A549 (cell line): Measurements from ENCODE around the gene ZNF33B. TPM values are rescaled to one million over a fixed set of nuclear protein-coding genes. Genes with fewer than 3 reads are reported as not detected.

Experiments
- ATAC-seq, 2 experiments: fragments of 200-7000 bp in 1 of 2; fragments of >200 bp in 1 of 2; cut with Nextera tagmentation in 1 of 2; cut with Tn5 transposase in 1 of 2; 3 replicates each; pipeline versions ENCODE4 v1.8.0 to v1.9.1; 2018 to 2020; ENCODE audit warnings: mild to moderate bottlenecking in 1 of 2, moderate library complexity in 1 of 2
- CTCF ChIA-PET: fragments of 300-600 bp; sonication (Branson Sonifier 250); formaldehyde crosslinking; extraction: SDS; loops from one replicate; lab custom pipeline; 2021; ENCODE audit warnings: antibody characterized with exemption, inconsistent platforms; lab: Yijun Ruan, JAX
- POLR2A ChIA-PET: fragments of 350-600 bp; formaldehyde crosslinking; extraction: SDS; loops from one replicate; lab custom pipeline; 2021; ENCODE audit warnings: antibody characterized with exemption, inconsistent platforms; lab: Yijun Ruan, JAX
- DNase-seq, 2 experiments: peaks; one replicate each; pipeline versions ENCODE4 v3.0.0 to v3.0.0-alpha.2; 2011 to 2016; ENCODE audit warnings: low read depth in 1 of 2, low spot score in 1 of 2
- FAIRE-seq: peaks from 2 replicates; lab custom pipeline; 2011; peaks lifted over from hg19 to GRCh38; lab: Jason Lieb, UNC
- H3K27ac ChIP-seq, 2 experiments: fragments of >200 bp; sonication (Bioruptor Twin); formaldehyde crosslinking; 3 replicates each; pipeline ENCODE4 v1.5.1; 2016 to 2017
- H3K4me1 ChIP-seq: fragments of >200 bp; sonication (Bioruptor Twin); formaldehyde crosslinking; 3 replicates; pipeline ENCODE4 v1.6.1; 2016
- H3K4me2 ChIP-seq: fragments of >200 bp; sonication (Bioruptor Twin); formaldehyde crosslinking; 3 replicates; pipeline ENCODE4 v1.6.1; 2016
- H3K4me3 ChIP-seq: fragments of >200 bp; sonication (Bioruptor Twin); formaldehyde crosslinking; 3 replicates; pipeline ENCODE4 v1.5.1; 2016
- H3K9me3 ChIP-seq: fragments of >200 bp; sonication (Bioruptor Twin); formaldehyde crosslinking; 3 replicates; pipeline ENCODE4 v1.6.1; 2016
- BCL3 ChIP-seq: fragments of >200 bp; sonication (Bioruptor Twin); formaldehyde crosslinking; IDR thresholded peaks from 3 replicates; pipeline ENCODE4 v1.6.1; 2016
- CBX2 ChIP-seq: fragments of 200-600 bp; sonication (generic); IDR thresholded peaks from 2 replicates; pipeline ENCODE4 v1.6.1; 2016; ENCODE audit warnings: low read depth, mild to moderate bottlenecking, borderline replicate concordance
- CBX8 ChIP-seq: fragments of 200-600 bp; sonication (generic); IDR thresholded peaks from 2 replicates; pipeline ENCODE4 v1.6.1; 2016
- CEBPB ChIP-seq, 2 experiments: fragments of >200 bp in 1 of 2; sonication (Bioruptor Twin) in 1 of 2; formaldehyde crosslinking in 1 of 2; IDR thresholded peaks; 2 replicates each; pipeline ENCODE4 v1.6.1; 2012 to 2016
- CHD2 ChIP-seq: fragments of 150-350 bp; IDR thresholded peaks from 2 replicates; pipeline ENCODE4 v1.6.1; 2014; ENCODE audit warnings: low read length; ENCODE audit not compliant: partially characterized antibody
- FOSB ChIP-seq: fragments of 250-450 bp; sonication (Bioruptor Pico); IDR thresholded peaks from 2 replicates; pipeline ENCODE4 v1.5.0; 2020; ENCODE audit warnings: mild to moderate bottlenecking, moderate library complexity
- FOSL2 ChIP-seq, 2 experiments: fragments of 450-650 bp in 1 of 2; fragments of >200 bp in 1 of 2; sonication (Bioruptor Twin) in 1 of 2; formaldehyde crosslinking; IDR thresholded peaks; 2 replicates each; pipeline versions ENCODE4 v1.5.0 to v1.6.1; 2016 to 2020; ENCODE audit warnings: mild to moderate bottlenecking in 1 of 2, moderate library complexity in 1 of 2
- FOXS1 ChIP-seq: fragments of 250-450 bp; sonication (Bioruptor Pico); IDR thresholded peaks from 2 replicates; pipeline ENCODE4 v1.5.0; 2020; ENCODE audit warnings: mild to moderate bottlenecking, moderate library complexity
- HEYL ChIP-seq: fragments of 250-450 bp; sonication (Bioruptor Pico); IDR thresholded peaks from 2 replicates; pipeline ENCODE4 v1.8.0; 2021; ENCODE audit warnings: mild to moderate bottlenecking, moderate library complexity
- HOXB13 ChIP-seq: fragments of 250-450 bp; sonication (Bioruptor Pico); IDR thresholded peaks from 2 replicates; pipeline ENCODE4 v1.5.0; 2020; ENCODE audit warnings: low read depth, mild to moderate bottlenecking, moderate library complexity
- KDM1A ChIP-seq: fragments of 200-600 bp; sonication (generic); IDR thresholded peaks from 2 replicates; pipeline ENCODE4 v1.6.1; 2016; ENCODE audit warnings: low read depth, mild to moderate bottlenecking
- KDM5A ChIP-seq: fragments of 200-600 bp; sonication (generic); IDR thresholded peaks from 2 replicates; pipeline ENCODE4 v1.6.1; 2016; ENCODE audit warnings: antibody characterized with exemption, mild to moderate bottlenecking
- MAX ChIP-seq: IDR thresholded peaks from 2 replicates; pipeline ENCODE4 v1.6.1; 2012
- NFE2L2 ChIP-seq: fragments of 150-350 bp; conservative IDR thresholded peaks from 2 replicates; pipeline ENCODE4 v1.6.1; 2014; ENCODE audit warnings: low read length
- NPAS2 ChIP-seq: fragments of 250-450 bp; sonication (Bioruptor Pico); IDR thresholded peaks from 2 replicates; pipeline ENCODE4 v1.8.0; 2022; ENCODE audit warnings: mild to moderate bottlenecking, moderate library complexity, borderline replicate concordance
- PBX3 ChIP-seq: IDR thresholded peaks from 2 replicates; pipeline ENCODE4 v1.6.1; 2012
- PHF8 ChIP-seq: fragments of 200-600 bp; sonication (generic); IDR thresholded peaks from 2 replicates; pipeline ENCODE4 v1.6.1; 2016; ENCODE audit warnings: low read depth, mild to moderate bottlenecking, antibody characterized with exemption, moderate library complexity, borderline replicate concordance
- POLR2A ChIP-seq: IDR thresholded peaks from 2 replicates; pipeline ENCODE4 v1.6.1; 2012; ENCODE audit warnings: mild to moderate bottlenecking, low read length
- POLR2AphosphoS2 ChIP-seq: conservative IDR thresholded peaks from 2 replicates; pipeline ENCODE4 v1.6.1; 2012; ENCODE audit warnings: low read length, improper control_type of control experiment, inconsistent platforms
- RFX5 ChIP-seq: fragments of 450-650 bp; IDR thresholded peaks from 2 replicates; pipeline ENCODE4 v1.7.1; 2014; ENCODE audit warnings: antibody characterized with exemption, mild to moderate bottlenecking, moderate library complexity
- RNF2 ChIP-seq: fragments of 200-600 bp; sonication (generic); IDR thresholded peaks from 2 replicates; pipeline ENCODE4 v1.6.1; 2016; ENCODE audit warnings: low read depth, mild to moderate bottlenecking, antibody characterized with exemption, moderate library complexity, borderline replicate concordance
- SMC3 ChIP-seq: fragments of >200 bp; sonication (Bioruptor Twin); formaldehyde crosslinking; IDR thresholded peaks from 3 replicates; pipeline ENCODE4 v1.6.1; 2018; ENCODE audit warnings: inconsistent platforms
- TFCP2L1 ChIP-seq: fragments of 250-450 bp; sonication (Bioruptor Pico); IDR thresholded peaks from 2 replicates; pipeline ENCODE4 v1.5.0; 2021; ENCODE audit warnings: mild to moderate bottlenecking
- ZNF302 ChIP-seq: fragments of 250-450 bp; sonication (Bioruptor Pico); IDR thresholded peaks from 2 replicates; pipeline ENCODE4 v1.9.0; 2021; ENCODE audit warnings: inconsistent platforms, mild to moderate bottlenecking, moderate library complexity
- WGBS: methylation state at CpG from one replicate; pipeline ENCODE4 v1.1.6; 2017; ENCODE audit errors: missing lambda C conversion rate; 5-methylcytosine and 5-hydroxymethylcytosine counted together
- polyA plus RNA-seq, 4 experiments: library from polyadenylated mRNA; depleted of rRNA in 3 of 4; stranded (reverse); fragments of >200 nt; fragmentation: RNase III in 1 of 4; extraction: RNeasy Plus Mini Kit Qiagen cat#74134 plus additional on column Dnase treatment in 1 of 4; gene quantifications; 2 replicates in 3 of 4; 3 replicates in 1 of 4; pipeline ENCODE4 v1.2.3, GENCODE V29; 2011 to 2017
- TF ChIP-seq, protein P1 (sequence below): IDR thresholded peaks from 2 replicates; pipeline ENCODE4 v1.6.1; 2012; ENCODE audit warnings: low read depth, borderline replicate concordance
- TF ChIP-seq, protein P2 (sequence below): fragments of 250-450 bp; sonication (Bioruptor Pico); IDR thresholded peaks from 2 replicates; pipeline ENCODE4 v1.5.0; 2021; ENCODE audit warnings: mild to moderate bottlenecking, moderate library complexity, borderline replicate concordance

The ZNF33B gene
- polyA plus RNA-seq, 2 of the 4 experiments (the other 2 are of a cell fraction), result 10.7 to 12.4 TPM

GRCh38 chr10:42654419-42654818, 16.0 kb upstream of the ZNF33B start:
- no peak for DNase-seq
- FAIRE-seq, result no peak
- H3K27ac ChIP-seq, result no peak overlapping the region
- ChIA-PET POLR2A (no interaction called here), CTCF (interaction anchor here (1.3 kb wide), 1 partner anchor 99 kb away, joined by 3 read pairs; no protein-coding TSS in a partner anchor)
- no peak for ATAC-seq
- H3K9me3 ChIP-seq, result no peaks in the 10 kb centered on the region
- no peak for TF ChIP-seq CEBPB (IDR thresholded peaks at IDR 0.05)
- no peak for TF ChIP-seq NPAS2 (CRISPR knock-in tag)
- TF ChIP-seq CHD2, result no peak
- TF ChIP-seq RFX5, result no peak
- no peak for TF ChIP-seq SMC3
- TF ChIP-seq FOXS1, result no peak
- no peak for TF ChIP-seq MAX
- TF ChIP-seq POLR2A, result no peak
- TF ChIP-seq POLR2AphosphoS2, result no peak
- TF ChIP-seq HEYL (CRISPR knock-in tag), result no peak
- no peak for TF ChIP-seq ZNF302 (CRISPR knock-in tag)
- no peak for TF ChIP-seq BCL3
- no peak for TF ChIP-seq HOXB13 (CRISPR knock-in tag)
- TF ChIP-seq KDM5A, result no peak
- no peak for TF ChIP-seq PHF8
- no peak for TF ChIP-seq KDM1A
- TF ChIP-seq RNF2, result no peak
- H3K4me1 ChIP-seq, result no peaks in the 10 kb centered on the region
- H3K4me2 ChIP-seq, result no peak overlapping the region
- H3K4me3 ChIP-seq, result no peak overlapping the region
- 69% methylated on average over 6 of the region's 6 CpGs for WGBS

DNA sequence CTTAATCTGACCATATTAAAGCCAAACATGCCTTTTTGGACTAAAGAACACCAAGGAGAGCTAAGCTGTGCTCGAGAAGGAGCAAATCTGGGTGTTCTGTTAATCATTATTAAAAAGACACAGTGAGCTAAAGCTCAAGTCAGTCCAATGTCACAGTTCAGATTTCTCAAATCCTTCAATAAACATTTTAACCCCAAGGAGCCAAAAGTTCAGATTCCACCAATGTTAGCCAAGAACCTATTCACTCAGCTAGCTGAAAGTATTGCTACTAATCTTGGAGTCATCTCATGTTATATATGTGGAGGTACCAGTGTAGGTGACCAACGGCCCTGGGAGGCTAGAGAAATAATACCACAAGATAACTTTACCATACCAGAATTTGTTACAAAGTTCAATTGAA, 14.5 kb upstream of the ZNF33B start:
- CTCF ChIA-PET, result interaction anchor here (1.5 kb wide), 1 partner anchor 9 kb away, joined by 4 read pairs; no protein-coding TSS in a partner anchor
- Histone ChIP-seq H3K27ac (no peak overlapping the region), H3K4me1 (no peaks in the 10 kb centered on the region), H3K9me3 (no peaks in the 10 kb centered on the region), H3K4me3 (no peak overlapping the region), H3K4me2 (no peak overlapping the region)
- TF ChIP-seq KDM1A (no peak), CBX2 (no peak), PHF8 (no peak), TFCP2L1 (CRISPR knock-in tag) (no peak), HEYL (CRISPR knock-in tag) (no peak), NFE2L2 (no peak), RFX5 (no peak), CBX8 (no peak), FOSB (CRISPR knock-in tag) (no peak)
- TF ChIP-seq, protein P1, sequence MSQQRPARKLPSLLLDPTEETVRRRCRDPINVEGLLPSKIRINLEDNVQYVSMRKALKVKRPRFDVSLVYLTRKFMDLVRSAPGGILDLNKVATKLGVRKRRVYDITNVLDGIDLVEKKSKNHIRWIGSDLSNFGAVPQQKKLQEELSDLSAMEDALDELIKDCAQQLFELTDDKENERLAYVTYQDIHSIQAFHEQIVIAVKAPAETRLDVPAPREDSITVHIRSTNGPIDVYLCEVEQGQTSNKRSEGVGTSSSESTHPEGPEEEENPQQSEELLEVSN, result no peak
- no peak for FAIRE-seq
- ATAC-seq, result no peak
- POLR2A ChIA-PET, result no interaction called here
- WGBS, result 0% methylated on average over 2 of the region's 2 CpGs
- DNase-seq, result no peak

DNA sequence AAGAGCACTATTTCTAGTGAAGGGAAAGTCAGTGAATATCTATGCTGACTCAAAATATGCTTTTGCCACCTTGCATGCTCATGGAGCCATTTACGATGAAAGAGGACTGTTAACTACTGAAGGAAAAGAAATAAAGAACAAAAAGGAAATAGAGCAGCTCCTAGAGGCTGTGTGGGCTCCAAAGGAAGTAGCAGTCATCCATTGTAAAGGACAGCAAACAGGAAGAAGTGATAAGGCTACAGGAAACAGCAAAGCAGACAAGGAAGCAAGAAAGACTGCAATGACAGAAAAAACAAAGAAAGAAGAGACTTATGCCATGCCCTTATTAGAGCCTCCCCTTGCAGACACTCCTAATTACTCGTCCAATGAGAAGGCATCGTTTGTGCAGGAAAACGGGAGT, 12.0 kb upstream of the ZNF33B start:
- CTCF ChIA-PET, result no interaction called here
- ATAC-seq (no peak), FAIRE-seq (no peak), DNase-seq (no peak)
- WGBS, result 19% methylated on average over 4 of the region's 4 CpGs
- H3K27ac ChIP-seq, result no peak overlapping the region
- no peaks in the 10 kb centered on the region for H3K4me1 ChIP-seq
- no peak overlapping the region for H3K4me2 ChIP-seq
- H3K4me3 ChIP-seq, result no peak overlapping the region
- no peaks in the 10 kb centered on the region for H3K9me3 ChIP-seq
- POLR2A ChIA-PET, result no interaction called here
- no peak for TF ChIP-seq PBX3
- no peak for TF ChIP-seq MAX
- TF ChIP-seq FOSL2 (IDR thresholded peaks at IDR 0.05), result no peak
- no peak for TF ChIP-seq FOSL2 (CRISPR knock-in tag; IDR thresholded peaks at IDR 0.05)
- TF ChIP-seq, protein P2, sequence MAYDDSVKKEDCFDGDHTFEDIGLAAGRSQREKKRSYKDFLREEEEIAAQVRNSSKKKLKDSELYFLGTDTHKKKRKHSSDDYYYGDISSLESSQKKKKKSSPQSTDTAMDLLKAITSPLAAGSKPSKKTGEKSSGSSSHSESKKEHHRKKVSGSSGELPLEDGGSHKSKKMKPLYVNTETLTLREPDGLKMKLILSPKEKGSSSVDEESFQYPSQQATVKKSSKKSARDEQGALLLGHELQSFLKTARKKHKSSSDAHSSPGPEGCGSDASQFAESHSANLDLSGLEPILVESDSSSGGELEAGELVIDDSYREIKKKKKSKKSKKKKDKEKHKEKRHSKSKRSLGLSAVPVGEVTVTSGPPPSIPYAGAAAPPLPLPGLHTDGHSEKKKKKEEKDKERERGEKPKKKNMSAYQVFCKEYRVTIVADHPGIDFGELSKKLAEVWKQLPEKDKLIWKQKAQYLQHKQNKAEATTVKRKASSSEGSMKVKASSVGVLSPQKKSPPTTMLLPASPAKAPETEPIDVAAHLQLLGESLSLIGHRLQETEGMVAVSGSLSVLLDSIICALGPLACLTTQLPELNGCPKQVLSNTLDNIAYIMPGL (CRISPR knock-in tag), result no peak
- TF ChIP-seq HEYL (CRISPR knock-in tag), result no peak
